GM18505 (cell line): ENCODE measurements around the gene ZNF488.

Experiments
- ATAC-seq: cut with Tn5 transposase; IDR thresholded peaks from one replicate; pipeline ENCODE4 v1.9.1; 2021; ENCODE audit not compliant: unreplicated experiment
- POLR2A ChIP-seq: IDR thresholded peaks from 4 replicates; pipeline ENCODE4 v1.6.1; 2011; ENCODE audit warnings: borderline replicate concordance; ENCODE audit not compliant: insufficient read depth, insufficient read length; ENCODE audit errors: extremely low read depth

ZNF488 gene

GRCh38 chr10:47363781-47364180, 20.3 kb downstream of the ZNF488 start:
- no peak for ATAC-seq

GRCh38 chr10:47362199-47362598, 21.9 kb downstream of the ZNF488 start:
- ATAC-seq = no peak
- no peak for TF ChIP-seq POLR2A

More at GRCh38 chr10:47363781-47364180, 20.3 kb downstream of the ZNF488 start:
- no peak for TF ChIP-seq POLR2A

GRCh38 chr10:47361293-47361692, 22.8 kb downstream of the ZNF488 start:
- no peak for TF ChIP-seq POLR2A
- no peak for ATAC-seq

- ATAC-seq = no peak
- TF ChIP-seq POLR2A = no peak
These were observed 23.6 kb downstream of the ZNF488 start for GRCh38 chr10:47360419-47361040.

- no peak for ATAC-seq
- TF ChIP-seq POLR2A = no peak
These were observed 24.3 kb downstream of the ZNF488 start for GRCh38 chr10:47359626-47360418.

- no peak for TF ChIP-seq POLR2A
- ATAC-seq = no peak
These were observed 25.0 kb downstream of the ZNF488 start for GRCh38 chr10:47359101-47359500.

GRCh38 chr10:47358457-47358856, 25.6 kb downstream of the ZNF488 start:
- ATAC-seq = no peak

GRCh38 chr10:47357911-47358310, 26.2 kb downstream of the ZNF488 start:
- TF ChIP-seq POLR2A = no peak
- ATAC-seq = no peak

More at GRCh38 chr10:47358457-47358856, 25.6 kb downstream of the ZNF488 start:
- no peak for TF ChIP-seq POLR2A

- no peak for TF ChIP-seq POLR2A
- ATAC-seq = no peak
These were observed 26.9 kb downstream of the ZNF488 start for GRCh38 chr10:47357131-47357582.

GRCh38 chr10:47356708-47357107, 27.4 kb downstream of the ZNF488 start:
- no peak for TF ChIP-seq POLR2A
- no peak for ATAC-seq

GRCh38 chr10:47354900-47355299, 29.2 kb downstream of the ZNF488 start:
- no peak for ATAC-seq
- no peak for TF ChIP-seq POLR2A

- no peak for TF ChIP-seq POLR2A
- ATAC-seq = no peak
These were observed 29.9 kb downstream of the ZNF488 start for GRCh38 chr10:47354165-47354564.

- ATAC-seq = no peak
- no peak for TF ChIP-seq POLR2A
These were observed 30.7 kb downstream of the ZNF488 start for GRCh38 chr10:47353351-47353750.
